ENCODE results near the gene DUS3L.

DNA sequence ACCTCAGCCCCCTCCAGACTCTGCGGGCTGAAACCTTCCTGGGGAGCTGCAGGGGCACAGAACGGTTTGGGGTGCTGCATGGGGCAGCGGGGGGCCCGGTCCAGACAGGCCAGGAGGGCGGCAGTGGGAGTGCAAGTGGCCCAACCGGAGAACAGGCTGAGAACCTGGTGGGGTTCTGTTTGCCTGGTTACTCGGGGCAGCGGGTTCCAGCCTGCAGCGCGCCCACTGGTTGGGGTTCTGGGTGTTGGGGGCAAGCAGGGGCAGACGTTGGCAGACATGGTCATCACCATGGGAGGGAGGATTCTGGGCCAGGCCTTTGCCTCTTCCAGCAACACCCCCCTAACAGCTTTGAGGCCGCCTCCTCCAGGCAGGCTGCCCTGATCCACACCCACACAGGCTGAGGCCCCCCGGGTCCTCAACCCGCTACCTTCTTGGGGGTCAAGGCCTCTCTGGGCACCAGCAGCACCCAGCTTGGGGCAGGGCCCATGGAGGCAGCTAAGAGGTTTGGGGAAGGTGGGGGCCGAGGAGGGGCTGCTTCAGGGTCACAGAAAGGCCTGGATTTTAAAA is 6.3 kb downstream of the DUS3L start, which contains the start of gene PRR22:
- TF ChIP-seq, protein P1, sequence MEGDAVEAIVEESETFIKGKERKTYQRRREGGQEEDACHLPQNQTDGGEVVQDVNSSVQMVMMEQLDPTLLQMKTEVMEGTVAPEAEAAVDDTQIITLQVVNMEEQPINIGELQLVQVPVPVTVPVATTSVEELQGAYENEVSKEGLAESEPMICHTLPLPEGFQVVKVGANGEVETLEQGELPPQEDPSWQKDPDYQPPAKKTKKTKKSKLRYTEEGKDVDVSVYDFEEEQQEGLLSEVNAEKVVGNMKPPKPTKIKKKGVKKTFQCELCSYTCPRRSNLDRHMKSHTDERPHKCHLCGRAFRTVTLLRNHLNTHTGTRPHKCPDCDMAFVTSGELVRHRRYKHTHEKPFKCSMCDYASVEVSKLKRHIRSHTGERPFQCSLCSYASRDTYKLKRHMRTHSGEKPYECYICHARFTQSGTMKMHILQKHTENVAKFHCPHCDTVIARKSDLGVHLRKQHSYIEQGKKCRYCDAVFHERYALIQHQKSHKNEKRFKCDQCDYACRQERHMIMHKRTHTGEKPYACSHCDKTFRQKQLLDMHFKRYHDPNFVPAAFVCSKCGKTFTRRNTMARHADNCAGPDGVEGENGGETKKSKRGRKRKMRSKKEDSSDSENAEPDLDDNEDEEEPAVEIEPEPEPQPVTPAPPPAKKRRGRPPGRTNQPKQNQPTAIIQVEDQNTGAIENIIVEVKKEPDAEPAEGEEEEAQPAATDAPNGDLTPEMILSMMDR (optimal IDR thresholded peaks at IDR 0.05 in 1 of 3, IDR thresholded peaks at IDR 0.05 in 1 of 3, conservative IDR thresholded peaks at IDR 0.05 in 1 of 3; ENCODE audit: extremely low read depth in 1 of 3, insufficient read depth in 2 of 3, low read length in 3 of 3): no peak
- TF ChIP-seq EZH2 (IDR thresholded peaks at IDR 0.05; ENCODE audit: low read length): no peak
